HG03064 (cell line): Measurements from ENCODE around the gene TTC23.
"Not testable (repeated sequence)": the region's sequence is repeated elsewhere in the genome, so short reads cannot be mapped to it uniquely, and the experiment has no call there.

Source experiments
- ATAC-seq: cut with Tn5 transposase; IDR thresholded peaks from one replicate; pipeline ENCODE4 v1.9.1; 2021; ENCODE audit warnings: low read depth; ENCODE audit not compliant: unreplicated experiment

The TTC23 gene

DNA sequence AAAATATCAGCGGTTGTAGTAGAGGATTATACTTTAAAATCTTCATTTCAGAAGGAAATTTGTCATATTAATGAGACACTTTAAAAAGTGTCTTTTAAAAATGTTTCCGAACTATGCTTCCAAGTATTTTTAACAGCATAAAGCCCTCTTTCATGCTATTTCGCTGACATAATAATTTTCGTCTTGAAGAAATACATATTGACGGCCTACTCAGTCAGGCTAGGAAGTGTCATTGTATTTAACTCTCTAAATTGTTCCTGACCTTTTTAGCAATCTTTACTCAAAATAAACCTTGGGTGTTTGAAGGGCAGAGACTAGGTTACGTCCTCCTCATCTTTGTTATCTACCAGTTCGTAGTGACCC lies 1.1 kb upstream of the TTC23 start:
- ATAC-seq, result no peak

DNA sequence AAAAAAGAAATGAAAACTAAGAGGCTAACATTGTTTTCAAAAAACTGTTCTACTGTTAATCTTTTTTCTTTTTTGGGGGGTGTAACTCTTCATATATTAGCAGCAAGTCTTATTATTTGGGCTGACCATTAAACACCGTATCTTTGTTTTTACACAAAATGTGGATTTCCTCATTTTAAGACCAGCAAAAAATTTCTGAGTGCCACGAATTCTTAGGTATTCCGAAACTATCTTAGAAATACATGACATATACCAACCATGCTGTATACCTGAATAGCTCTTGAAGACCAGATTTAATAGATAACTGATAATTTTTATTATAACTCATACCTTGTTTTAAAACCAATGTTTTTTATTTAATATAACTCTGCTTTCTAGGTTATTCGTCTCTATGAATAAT lies 620 bp upstream of the TTC23 start:
- ATAC-seq, result no peak

DNA sequence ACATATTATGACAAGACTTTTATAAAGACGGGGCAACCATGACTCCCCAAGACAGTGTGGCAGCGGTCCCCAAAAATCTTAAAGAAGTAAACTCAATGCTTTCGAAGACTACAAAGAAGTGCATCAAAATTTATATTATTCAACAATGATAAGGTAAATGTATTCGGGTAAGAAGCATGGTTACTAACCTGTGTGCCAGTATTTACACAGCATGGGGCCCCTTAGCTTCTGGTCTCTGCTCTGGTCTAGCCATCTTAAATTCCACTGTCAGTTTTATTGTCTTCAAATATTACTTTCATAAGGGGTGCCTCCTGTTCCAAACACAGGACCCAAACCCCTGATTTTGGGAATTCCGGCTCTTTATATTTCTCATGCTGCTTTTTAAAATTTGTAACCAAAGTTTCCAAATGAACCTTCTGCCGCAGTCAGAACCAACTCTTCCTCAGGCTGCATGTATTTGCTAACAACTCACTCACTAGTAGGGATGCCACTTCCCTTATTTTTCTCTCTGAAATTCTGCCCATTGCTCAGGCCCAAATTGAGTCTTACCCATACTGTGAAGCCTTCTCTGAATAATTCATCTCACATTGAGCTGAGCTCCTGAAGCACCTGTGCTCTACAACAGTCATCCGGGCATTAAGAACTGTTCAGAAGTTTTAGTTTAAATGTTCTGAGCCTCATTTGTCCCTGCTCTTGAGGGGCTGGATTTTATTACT lies 1.2 kb downstream of the TTC23 start:
- ATAC-seq, result no peak

DNA sequence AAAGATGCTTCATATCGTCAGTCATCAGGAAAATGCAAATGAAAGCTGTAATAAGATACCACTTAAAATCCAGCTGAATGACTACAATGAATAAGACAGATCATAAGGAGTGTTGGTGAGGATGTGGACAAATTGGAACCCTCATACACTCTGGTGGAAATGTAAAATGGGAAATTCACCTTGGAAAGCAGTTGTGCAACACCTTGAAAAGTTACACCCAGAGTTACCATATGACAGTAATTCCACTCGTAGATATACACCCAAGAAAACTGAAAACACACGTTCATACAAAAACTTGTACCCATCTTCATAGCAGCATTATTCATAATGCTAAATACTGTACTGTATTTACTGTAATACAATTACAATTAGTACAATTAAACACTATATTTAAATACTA lies 2.3 kb downstream of the TTC23 start:
- ATAC-seq, result no peak

DNA sequence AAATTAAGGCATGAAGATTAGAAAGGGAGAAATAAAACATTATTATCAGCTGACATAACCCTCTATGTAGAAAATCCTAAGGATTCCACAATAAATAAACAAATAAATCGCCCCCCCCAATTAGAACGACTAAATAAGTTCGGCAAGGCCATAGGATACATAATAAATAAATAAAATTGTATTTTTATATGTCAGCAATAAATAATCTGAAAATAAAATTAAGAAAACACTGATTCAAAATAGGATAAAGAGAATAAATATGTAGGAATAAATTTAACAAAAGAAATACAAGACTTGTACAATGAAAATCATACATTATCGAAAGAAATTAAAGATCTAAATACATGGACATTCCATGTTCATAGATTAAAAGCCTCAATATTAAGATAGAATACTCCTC lies 5.1 kb downstream of the TTC23 start:
- no peak for ATAC-seq

DNA sequence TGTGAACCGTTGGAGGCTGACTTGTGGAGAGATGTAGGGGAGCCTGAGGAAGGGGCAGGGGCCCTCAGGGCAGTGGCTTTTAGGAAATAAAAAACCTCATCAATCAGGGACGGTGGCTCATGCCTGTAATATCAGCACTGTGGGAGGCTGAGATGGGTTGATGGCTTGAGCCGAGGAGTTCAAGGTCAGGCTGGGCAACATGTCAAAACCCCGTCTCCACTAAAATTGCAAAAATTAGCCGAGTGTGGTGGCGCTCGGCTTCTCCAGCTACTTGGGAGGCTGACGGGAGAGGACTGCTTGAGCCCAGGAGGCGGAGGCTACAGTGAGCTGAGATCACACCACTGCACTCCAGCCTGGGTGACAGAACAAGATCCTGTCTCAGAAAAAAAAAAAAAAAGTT lies 7.6 kb downstream of the TTC23 start:
- no peak for ATAC-seq

DNA sequence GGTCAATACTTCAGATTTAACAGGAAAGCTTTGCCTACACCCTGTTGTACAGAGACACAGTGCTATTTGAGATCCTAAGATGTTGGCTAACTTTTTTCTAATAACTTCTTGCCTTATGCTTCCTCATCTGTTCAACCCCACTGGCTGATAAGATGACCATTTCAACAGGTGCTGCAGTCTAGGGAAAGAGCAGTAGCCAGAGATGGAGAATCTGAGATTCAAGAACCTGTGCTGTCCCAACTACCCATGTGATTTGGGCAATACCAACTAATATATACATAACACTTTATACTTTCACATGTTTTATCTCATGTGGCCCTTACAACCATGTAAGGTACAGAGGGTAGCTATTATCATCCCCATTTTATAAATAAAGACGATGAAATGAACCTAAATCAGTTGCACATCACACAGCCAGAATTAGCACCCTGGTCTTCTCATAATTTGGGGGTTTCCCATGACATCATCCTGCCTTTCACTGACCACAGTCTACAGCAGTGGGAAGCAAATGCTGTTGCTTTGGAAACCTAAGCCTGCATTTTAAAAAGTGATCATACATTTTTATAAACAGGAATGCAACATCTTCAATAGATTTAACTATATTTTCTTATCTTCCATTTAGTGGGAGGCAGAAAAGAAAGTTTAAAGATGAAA lies 9.7 kb downstream of the TTC23 start:
- peak; percentile 84 for ATAC-seq

DNA sequence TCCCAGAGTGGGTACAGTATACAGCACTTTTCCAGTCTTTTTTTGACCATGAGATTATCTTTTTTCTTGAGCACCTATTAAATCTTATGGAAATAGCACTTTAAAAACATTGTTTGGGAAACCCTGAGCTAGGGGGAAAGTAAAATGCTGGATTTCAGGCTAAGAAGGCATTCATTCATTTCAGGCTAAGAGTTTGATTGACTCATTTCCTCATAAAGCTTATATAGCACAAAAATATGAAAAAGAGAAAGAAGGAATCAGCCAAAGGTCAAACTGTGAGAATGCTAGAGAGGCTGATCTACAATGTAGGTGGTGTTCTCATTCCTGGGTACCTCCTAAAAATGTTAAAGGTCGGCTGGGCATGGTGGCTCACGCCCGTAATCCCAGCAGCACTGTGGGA lies 10.5 kb downstream of the TTC23 start:
- ATAC-seq, result no peak

DNA sequence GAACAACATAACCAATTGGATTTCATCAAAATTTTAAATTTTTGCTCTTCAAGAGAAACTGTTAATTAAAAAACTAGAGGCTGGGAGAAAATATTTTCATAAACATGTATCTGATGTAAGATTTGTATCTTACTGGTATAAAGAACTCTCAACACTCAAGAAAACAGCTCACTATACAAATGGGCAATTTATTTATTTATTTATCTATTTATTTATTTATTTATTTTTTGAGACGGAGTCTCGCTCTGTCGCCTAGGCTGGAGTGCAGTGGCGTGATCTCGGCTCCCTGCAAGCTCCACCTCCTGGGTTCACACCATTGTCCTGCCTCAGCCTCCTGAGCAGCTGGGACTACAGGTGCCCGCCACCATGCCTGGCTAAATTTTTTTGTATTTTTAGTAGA lies 15.2 kb downstream of the TTC23 start:
- ATAC-seq, result not testable (repeated sequence)

DNA sequence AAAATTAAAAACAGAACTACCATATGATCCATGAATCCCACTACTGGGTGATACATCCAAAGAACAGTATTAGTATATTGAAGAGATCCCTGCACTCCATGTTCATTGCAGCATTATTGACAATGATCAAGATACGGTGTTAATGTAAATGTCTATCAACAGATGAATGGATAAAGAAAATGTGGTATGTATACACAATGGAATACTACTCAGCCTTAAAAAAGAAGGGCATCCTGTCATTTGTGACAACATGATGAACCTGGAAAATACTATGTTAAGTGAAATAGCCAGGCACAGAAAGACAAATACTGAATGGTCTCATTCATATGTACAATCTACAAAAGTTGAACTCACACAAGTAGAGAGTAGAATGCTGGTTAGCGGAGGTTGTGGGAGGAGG lies 16.6 kb downstream of the TTC23 start:
- no peak for ATAC-seq

DNA sequence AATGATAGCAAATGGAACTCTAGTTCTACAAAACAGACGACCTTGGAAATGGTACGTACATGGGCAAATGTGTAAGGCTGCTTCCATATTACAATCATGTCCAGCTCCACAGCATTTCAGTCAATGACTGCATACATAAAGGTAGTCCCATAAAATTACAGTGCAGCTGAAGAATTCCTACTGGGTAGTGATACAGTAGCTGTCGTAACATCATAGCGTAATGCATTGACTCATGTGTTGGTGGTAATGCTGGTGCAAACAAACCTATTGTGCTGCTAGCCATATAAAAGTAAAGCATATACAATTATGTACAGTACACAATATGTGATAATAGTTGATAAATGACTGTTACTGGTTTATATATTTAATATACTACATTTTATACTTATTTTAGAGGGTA lies 18.5 kb downstream of the TTC23 start:
- ATAC-seq, result no peak

DNA sequence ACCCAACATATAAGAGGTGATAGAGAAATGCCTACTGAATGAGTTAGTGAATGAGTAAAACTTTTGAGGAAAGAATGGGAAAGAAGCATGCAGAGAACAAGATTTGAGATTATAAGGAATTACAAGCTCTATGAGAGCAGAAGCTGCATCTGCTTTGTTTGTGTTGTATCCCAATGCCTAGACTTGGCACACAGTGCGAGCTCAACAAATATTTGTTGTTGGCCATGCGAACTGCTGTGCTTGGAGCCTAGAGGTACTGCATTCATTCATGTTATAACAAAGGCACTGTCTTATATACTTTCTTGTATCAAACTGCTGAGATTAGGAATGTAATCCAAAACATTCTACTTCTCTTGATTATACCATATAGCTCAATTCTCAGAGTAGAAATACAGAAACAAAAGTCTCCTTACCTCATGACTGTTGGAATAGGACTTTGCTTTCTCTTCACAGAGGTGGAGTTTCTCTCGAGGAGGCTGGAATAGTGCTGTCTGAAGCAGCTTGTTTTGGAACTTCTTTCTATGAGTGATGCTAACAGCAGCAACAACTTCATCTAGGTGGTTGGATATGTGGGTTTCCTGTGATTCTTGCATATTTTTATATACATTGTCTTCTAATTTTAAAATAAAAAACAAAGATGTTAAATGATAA lies 21.1 kb downstream of the TTC23 start:
- no peak for ATAC-seq

DNA sequence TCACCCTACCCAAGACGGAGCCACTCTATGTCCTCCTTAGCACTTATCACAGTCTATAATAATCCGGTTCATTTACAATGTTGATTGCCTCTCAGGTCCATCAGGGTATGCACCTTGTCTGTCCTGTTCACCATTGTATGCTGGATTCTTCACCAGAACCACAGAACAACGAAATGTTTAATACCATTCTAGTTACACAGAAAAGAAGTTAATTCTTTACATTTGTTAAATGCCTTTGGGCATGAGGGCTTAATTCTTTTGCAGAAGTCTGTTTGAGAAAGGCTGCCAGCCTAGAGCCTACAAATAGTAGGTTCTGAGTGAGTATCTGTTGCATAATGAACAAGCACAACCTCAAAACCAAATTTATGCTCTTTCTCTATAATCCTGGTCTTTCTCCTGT lies 22.6 kb downstream of the TTC23 start:
- no peak for ATAC-seq

DNA sequence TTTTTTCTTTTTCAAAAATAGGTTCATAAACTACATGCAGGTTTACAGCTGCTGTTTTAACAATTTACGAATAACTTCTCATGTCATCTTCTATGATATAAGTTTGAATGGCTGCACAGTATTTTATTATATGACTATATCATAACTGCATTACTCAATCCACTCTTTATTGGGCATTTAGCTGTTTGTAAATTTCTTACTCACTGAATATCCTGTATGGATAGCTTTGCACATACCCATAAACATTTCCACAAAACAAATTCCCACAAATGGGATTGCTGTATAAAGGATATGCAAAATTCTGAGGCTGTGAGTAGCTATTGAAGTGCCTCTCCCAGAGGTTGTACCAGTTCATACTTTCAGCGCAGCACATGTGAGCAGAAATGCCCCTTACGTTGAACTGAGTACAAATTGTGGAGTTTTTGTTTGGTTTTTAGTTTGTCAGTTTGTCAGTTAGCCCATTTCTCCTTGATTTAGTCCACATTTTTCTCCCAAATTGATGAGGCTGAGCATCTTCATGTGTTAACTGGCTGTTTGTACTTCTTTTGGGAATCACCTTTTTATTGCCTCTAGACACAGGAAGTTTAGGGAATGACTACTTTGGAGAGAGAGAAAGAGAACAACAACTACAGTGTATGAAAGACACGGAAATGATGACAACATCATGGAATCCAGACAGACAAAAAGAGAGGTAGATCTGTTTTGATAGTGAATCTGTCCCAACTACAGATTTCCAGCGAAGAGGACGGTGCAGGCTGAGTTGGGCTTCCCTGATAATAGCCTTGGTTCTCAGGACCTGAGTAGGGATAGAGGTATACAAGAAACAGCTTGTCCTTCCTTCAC lies 24.8 kb downstream of the TTC23 start:
- ATAC-seq, result no peak

DNA sequence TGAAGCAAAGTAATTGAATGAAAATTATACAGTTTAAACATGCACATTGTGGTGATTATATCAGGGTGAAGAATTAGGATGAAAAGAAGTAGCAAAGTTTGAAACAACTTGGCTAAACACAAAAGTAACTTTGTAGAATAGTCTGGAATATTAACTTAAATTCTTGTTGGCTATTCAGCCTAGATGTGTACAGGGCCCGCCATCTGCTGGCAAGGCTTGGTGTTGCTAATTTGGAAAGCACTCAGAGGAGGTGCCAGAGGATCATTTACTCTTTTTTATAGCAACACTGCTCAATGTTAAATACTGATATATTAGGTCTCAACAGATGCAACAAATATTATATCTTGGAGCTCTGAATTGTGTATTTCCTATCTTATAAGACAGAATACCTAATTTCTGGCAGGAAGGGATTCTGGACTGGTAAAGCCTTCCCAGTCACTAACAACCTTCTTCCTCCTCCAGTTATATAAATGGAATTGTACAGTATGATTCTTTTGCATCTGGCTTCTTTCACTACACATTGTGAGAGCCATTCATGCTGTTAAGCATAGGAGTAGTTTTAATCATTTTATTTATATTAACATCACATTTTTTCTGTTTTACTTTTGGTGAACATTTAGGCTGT lies 36.1 kb downstream of the TTC23 start:
- no peak for ATAC-seq

DNA sequence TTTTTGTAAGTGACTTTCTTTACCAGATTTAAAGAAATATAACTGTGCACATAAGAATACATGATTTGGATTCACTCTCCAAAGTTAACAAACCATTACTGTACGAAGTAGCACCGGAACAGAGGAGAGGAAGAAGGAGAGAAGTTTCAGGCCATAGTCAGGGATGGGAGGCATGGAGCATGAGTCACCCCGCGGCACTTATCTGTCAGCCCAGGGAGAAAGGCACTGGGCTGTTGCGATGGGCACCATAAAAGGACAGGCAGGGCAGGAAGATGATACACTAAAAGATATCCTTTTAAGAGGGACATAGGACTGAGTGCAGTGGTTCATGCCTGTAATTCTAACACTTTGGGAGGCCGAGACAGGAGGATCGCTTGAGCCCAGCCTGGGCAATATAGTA lies 37.0 kb downstream of the TTC23 start:
- no peak for ATAC-seq

DNA sequence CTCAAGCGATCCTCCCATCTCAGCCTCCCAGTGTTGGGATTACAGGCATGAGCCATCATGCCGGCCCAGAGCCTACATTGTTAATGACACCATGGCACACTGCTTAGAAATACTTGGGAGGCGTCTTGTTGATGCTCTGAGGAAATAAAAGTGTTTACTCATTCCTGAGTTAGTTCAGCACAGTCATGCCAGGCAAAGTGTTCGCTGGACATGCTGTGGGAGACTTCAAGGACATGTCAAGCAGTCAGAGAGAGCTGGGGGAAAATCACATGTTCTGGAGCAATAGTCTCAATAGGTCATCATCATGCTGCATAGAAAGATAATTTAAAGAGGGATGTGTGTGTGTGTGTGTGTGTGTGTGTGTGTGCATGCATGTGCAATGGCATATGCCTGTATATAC lies 37.5 kb downstream of the TTC23 start:
- ATAC-seq, result no peak

DNA sequence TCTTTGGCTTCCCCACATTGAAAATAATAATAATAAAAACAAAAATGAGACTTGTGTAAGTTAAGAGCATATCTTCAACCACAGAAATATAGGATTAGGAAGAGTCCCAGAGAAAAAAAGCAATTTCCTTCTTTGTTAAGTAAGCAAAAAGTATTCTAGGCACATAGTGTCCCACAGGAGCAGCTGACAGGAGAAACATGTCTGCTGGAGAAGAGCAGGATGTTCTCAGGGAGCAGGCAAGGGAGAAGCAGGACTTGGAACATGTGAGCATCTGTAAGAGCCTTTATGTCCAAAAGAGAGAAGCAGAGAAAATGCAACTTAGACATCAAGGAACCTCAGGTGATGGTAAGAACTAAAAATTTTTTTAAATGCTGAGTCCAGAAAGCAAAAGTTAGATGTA lies 39.0 kb downstream of the TTC23 start:
- ATAC-seq, result no peak

DNA sequence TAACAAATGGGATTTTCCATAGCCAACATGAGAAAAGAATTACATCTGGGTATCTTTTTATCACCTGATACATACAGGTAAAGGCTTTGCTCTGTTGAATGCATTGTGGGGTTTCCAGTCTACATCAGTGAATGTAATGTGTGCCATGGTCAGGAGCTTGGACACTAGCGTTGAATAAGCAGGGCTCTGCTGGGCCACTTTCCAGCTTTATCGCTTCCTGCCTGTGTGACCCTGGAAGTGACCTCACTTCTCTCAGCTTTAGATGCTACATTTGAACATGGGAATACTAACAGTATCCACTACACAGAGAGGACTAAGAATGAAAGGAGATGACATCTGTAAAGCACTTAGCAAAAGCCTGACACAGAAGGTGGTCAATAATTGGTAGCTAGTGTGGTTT lies 40.1 kb downstream of the TTC23 start:
- no peak for ATAC-seq

DNA sequence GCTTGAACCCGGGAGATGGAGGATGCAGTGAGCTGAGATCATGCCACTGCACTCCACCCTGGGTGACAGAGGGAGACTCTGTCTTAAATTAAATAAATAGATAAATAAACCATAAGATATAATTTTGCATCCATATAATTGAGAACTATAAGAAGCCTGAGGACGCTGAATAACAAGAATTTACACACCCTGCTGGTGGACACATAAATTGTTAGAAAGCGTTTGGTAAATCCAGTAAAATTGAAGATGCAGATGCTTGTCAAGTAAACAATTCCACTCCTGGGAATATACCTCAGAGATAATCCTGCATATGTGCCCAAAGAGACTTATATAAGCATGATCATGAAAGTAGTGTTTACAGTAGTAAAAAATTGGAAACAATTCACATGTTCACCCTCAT lies 41.7 kb downstream of the TTC23 start:
- ATAC-seq, result no peak

DNA sequence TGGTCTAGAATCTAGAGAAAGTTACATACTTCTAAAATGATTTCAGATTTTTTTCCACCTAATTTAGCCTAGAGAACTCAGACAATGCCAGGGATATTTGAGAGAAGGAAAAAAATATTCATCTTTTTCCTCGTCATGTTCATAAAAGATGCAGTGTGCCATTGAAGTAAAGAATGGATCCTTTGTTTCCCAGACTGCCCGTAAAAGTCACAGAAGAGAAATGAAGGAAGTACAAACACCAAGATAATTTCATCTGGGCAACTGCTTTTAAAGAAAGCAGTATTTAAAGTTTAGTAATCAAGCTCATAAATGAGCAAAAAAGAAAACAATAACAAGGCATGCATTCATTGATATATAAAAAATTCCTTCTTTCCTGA lies 47.2 kb downstream of the TTC23 start:
- ATAC-seq, result no peak
